Liver (tissue), 9 donors: ENCODE results near the gene RPL39L. TPM values are rescaled to one million over a fixed set of nuclear protein-coding genes. Genes with fewer than 3 reads are reported as not detected.

Experiments used
- DNase-seq: peaks from one replicate; pipeline ENCODE4 v3.0.0-alpha.2; 2017; ENCODE audit warnings: low spot score
- H3K27ac ChIP-seq, 2 donors: one replicate each; pipeline ENCODE4 v1.7.0; 2013; ENCODE audit warnings: inconsistent platforms in 2 of 2, low read length in 2 of 2, control low read depth in 1 of 2, low read depth in 1 of 2, mild to moderate bottlenecking in 1 of 2
- H3K27me3 ChIP-seq, 4 donors: one replicate each; pipeline versions ENCODE4 v1.6.1 to v1.7.0; 2013; ENCODE audit warnings: low read length in 3 of 4, inconsistent platforms in 1 of 4, mild to moderate bottlenecking in 1 of 4, moderate library complexity in 1 of 4; ENCODE audit not compliant: control insufficient read depth in 4 of 4, insufficient read depth in 4 of 4
- H3K36me3 ChIP-seq, 4 donors: one replicate each; pipeline versions ENCODE4 v1.6.1 to v1.7.0; 2013; ENCODE audit warnings: low read length in 3 of 4, mild to moderate bottlenecking in 3 of 4, low read depth in 1 of 4, moderate library complexity in 1 of 4; ENCODE audit not compliant: control insufficient read depth in 4 of 4, insufficient read depth in 3 of 4
- H3K4me1 ChIP-seq, 4 donors: one replicate each; pipeline versions ENCODE4 v1.6.1 to v1.7.0; 2013; ENCODE audit warnings: low read length in 3 of 4, mild to moderate bottlenecking in 3 of 4, moderate library complexity in 1 of 4; ENCODE audit not compliant: control insufficient read depth in 4 of 4, insufficient read depth in 4 of 4
- H3K4me3 ChIP-seq, 3 donors: one replicate each; pipeline versions ENCODE4 v1.6.1 to v1.7.0; 2013; ENCODE audit warnings: low read length in 3 of 3, control low read depth in 1 of 3, low read depth in 1 of 3, mild to moderate bottlenecking in 1 of 3
- H3K9ac ChIP-seq, 2 donors: one replicate each; pipeline ENCODE4 v1.7.0; 2013; ENCODE audit warnings: low read length in 2 of 2, mild to moderate bottlenecking in 2 of 2, moderate library complexity in 2 of 2, control low read depth in 1 of 2, low read depth in 1 of 2
- H3K9me3 ChIP-seq, 4 donors: one replicate each; pipeline versions ENCODE4 v1.6.1 to v1.7.0; 2013; ENCODE audit warnings: low read length in 3 of 4; ENCODE audit not compliant: control insufficient read depth in 4 of 4
- ATF3 ChIP-seq: IDR thresholded peaks from 2 replicates; pipeline ENCODE4 v1.6.1; 2016; ENCODE audit warnings: antibody characterized with exemption
- FOXA1 ChIP-seq: IDR thresholded peaks from 2 replicates; pipeline ENCODE4 v1.6.1; 2016; ENCODE audit warnings: antibody characterized with exemption
- FOXA2 ChIP-seq: IDR thresholded peaks from 2 replicates; pipeline ENCODE4 v1.6.1; 2016; ENCODE audit warnings: antibody characterized with exemption
- GABPA ChIP-seq, 2 donors: IDR thresholded peaks in 1 of 2; conservative IDR thresholded peaks in 1 of 2; 2 replicates each; pipeline ENCODE4 v1.6.1; 2016; ENCODE audit warnings: antibody characterized with exemption in 2 of 2, mild to moderate bottlenecking in 1 of 2, moderate library complexity in 1 of 2
- HNF4G ChIP-seq: IDR thresholded peaks from 2 replicates; pipeline ENCODE4 v1.6.1; 2016; ENCODE audit warnings: antibody characterized with exemption
- JUND ChIP-seq, 2 donors: IDR thresholded peaks; 2 replicates each; pipeline ENCODE4 v1.6.1; 2016; ENCODE audit warnings: antibody characterized with exemption in 2 of 2
- MAX ChIP-seq: IDR thresholded peaks from 2 replicates; pipeline ENCODE4 v1.6.1; 2016; ENCODE audit warnings: antibody characterized with exemption
- NR2F2 ChIP-seq: IDR thresholded peaks from 2 replicates; pipeline ENCODE4 v1.6.1; 2016; ENCODE audit warnings: antibody characterized with exemption
- RAD21 ChIP-seq, 2 donors: IDR thresholded peaks; 2 replicates each; pipeline ENCODE4 v1.6.1; 2016; ENCODE audit warnings: antibody characterized with exemption in 2 of 2, mild to moderate bottlenecking in 2 of 2
- REST ChIP-seq: IDR thresholded peaks from 2 replicates; pipeline ENCODE4 v1.6.1; 2016; ENCODE audit warnings: antibody characterized with exemption, mild to moderate bottlenecking
- RXRA ChIP-seq, 2 donors: IDR thresholded peaks; 2 replicates each; pipeline ENCODE4 v1.6.1; 2017 to 2018; ENCODE audit warnings: antibody characterized with exemption in 2 of 2, mild to moderate bottlenecking in 1 of 2
- SP1 ChIP-seq: IDR thresholded peaks from 2 replicates; pipeline ENCODE4 v1.6.1; 2018; ENCODE audit warnings: antibody characterized with exemption, mild to moderate bottlenecking
- TAF1 ChIP-seq: conservative IDR thresholded peaks from 2 replicates; pipeline ENCODE4 v1.6.1; 2016; ENCODE audit warnings: antibody characterized with exemption, mild to moderate bottlenecking
- YY1 ChIP-seq: IDR thresholded peaks from 2 replicates; pipeline ENCODE4 v1.6.1; 2016; ENCODE audit warnings: antibody characterized with exemption, mild to moderate bottlenecking
- ZBTB33 ChIP-seq: IDR thresholded peaks from 2 replicates; pipeline ENCODE4 v1.6.1; 2016; ENCODE audit warnings: antibody characterized with exemption
- WGBS: extraction: QIAGEN DNeasy Blood & Tissue Kit; methylation state at CpG from one replicate; pipeline ENCODE4 v1.1.7; 2013; 5-methylcytosine and 5-hydroxymethylcytosine counted together
- polyA plus RNA-seq, 2 donors: library from polyadenylated mRNA; stranded (reverse) in 1 of 2; unstranded in 1 of 2; fragments of 200-250 nt in 1 of 2; fragments of >200 nt in 1 of 2; fragmentation: Nextera tagmentation in 1 of 2; extraction: Ambion mirVana in 1 of 2; gene quantifications; one replicate each; pipeline versions ENCODE4 v1.2.1 to v1.2.3, GENCODE V29; 2013 to 2015
- total RNA-seq, 2 donors: library from RNA; depleted of rRNA; stranded (reverse); fragments of >200 nt; gene quantifications; one replicate each; pipeline ENCODE4 v1.2.3, GENCODE V29; 2014
- donor health status: healthy.
- donor health status: healthy.
- donor health status: healthy.
- donor health status: healthy.
- donor health status: healthy.

The RPL39L gene
- total and polyA plus RNA-seq, 4 donors, result 1.1 to 6.6 (median 4.2) TPM

GRCh38 chr3:187185759-187186158 is 46.5 kb upstream of the RPL39L start:
- Histone ChIP-seq H3K9me3 (no peaks in the 10 kb centered on the region), H3K36me3 (no peaks in the 10 kb centered on the region), H3K27me3 (no peaks in the 10 kb centered on the region), H3K27ac (no peak overlapping the region), H3K9ac (no peak overlapping the region), H3K4me1 (no peaks in the 10 kb centered on the region), H3K4me3 (no peak overlapping the region)
- 94% methylated on average over 4 of the region's 4 CpGs for WGBS
- no peak for DNase-seq
- no peak for TF ChIP-seq REST
- TF ChIP-seq NR2F2, result no peak
- no peak for TF ChIP-seq SP1
- TF ChIP-seq YY1, result no peak
- TF ChIP-seq GABPA (IDR thresholded peaks at IDR 0.05 in 1 of 2, conservative IDR thresholded peaks at IDR 0.05 in 1 of 2), result no peak
- no peak for TF ChIP-seq FOXA2
- TF ChIP-seq RXRA (IDR thresholded peaks at IDR 0.05), result no peak
- TF ChIP-seq RAD21 (IDR thresholded peaks at IDR 0.05), result no peak
- TF ChIP-seq HNF4G, result no peak
- no peak for TF ChIP-seq MAX
- TF ChIP-seq ZBTB33, result no peak
- no peak for TF ChIP-seq ATF3
- TF ChIP-seq FOXA1, result no peak
- no peak for TF ChIP-seq TAF1

- no peaks in the 10 kb centered on the region for H3K36me3 ChIP-seq
- H3K9ac ChIP-seq, result no peak overlapping the region
- DNase-seq, result no peak
- no peaks in the 10 kb centered on the region for H3K27me3 ChIP-seq
- no peaks in the 10 kb centered on the region for H3K4me1 ChIP-seq
- no peaks in the 10 kb centered on the region for H3K9me3 ChIP-seq
- 91% methylated on average over 6 of the region's 6 CpGs for WGBS
- no peak overlapping the region for H3K27ac ChIP-seq
- H3K4me3 ChIP-seq, result no peak overlapping the region
- TF ChIP-seq JUND (IDR thresholded peaks at IDR 0.05) (no peak), RAD21 (IDR thresholded peaks at IDR 0.05) (no peak), ATF3 (no peak), REST (no peak)
Measured at GRCh38 chr3:187183903-187184302, 44.6 kb upstream of the RPL39L start.
